Sigmoid colon (tissue), 4 donors: Measurements from ENCODE around the gene EHMT2.

Experiments used
- CTCF ChIP-seq, 4 experiments: fragments of 450-650 bp in 3 of 4; fragments of 200-600 bp in 1 of 4; IDR thresholded peaks; one replicate each; pipeline ENCODE4 v1.5.1; 2016 to 2019; ENCODE audit warnings: antibody characterized with exemption in 4 of 4, mild to moderate bottlenecking in 3 of 4, moderate library complexity in 2 of 4
- POLR2A ChIP-seq, 2 donors: fragments of 450-650 bp; IDR thresholded peaks; one replicate each; pipeline ENCODE4 v1.6.1; 2016; ENCODE audit warnings: antibody characterized with exemption in 2 of 2, mild to moderate bottlenecking in 2 of 2, moderate library complexity in 2 of 2
- POLR2AphosphoS5 ChIP-seq, 4 donors: sonication (generic); formaldehyde crosslinking; IDR thresholded peaks; one replicate each; pipeline ENCODE4 v1.6.1; 2017; ENCODE audit warnings: antibody characterized with exemption in 4 of 4

GRCh38 chr6:31886541-31886991, 10.9 kb downstream of the EHMT2 start:
- TF ChIP-seq POLR2A (IDR thresholded peaks at IDR 0.05) (no peak), CTCF (IDR thresholded peaks at IDR 0.05) (no peak), POLR2AphosphoS5 (IDR thresholded peaks at IDR 0.05) (no peak)
